HepG2 (cell line): ENCODE measurements around the gene FAM110A. TPM values are rescaled to one million over a fixed set of nuclear protein-coding genes. Genes with fewer than 3 reads are reported as not detected.
"Not testable (repeated sequence)": the region's sequence is repeated elsewhere in the genome, so short reads cannot be mapped to it uniquely, and the experiment has no call there.

Source experiments
- ATAC-seq: fragments of 200-7000 bp; cut with Tn5 transposase; 3 replicates; pipeline ENCODE4 v1.9.1; 2020; ENCODE audit warnings: mild to moderate bottlenecking, moderate library complexity
- BruUV-seq: library from RNA; stranded (reverse); fragments of 400-500 nt; replicated peaks from 2 replicates; lab custom pipeline; 2021; lab: Mats Ljungman, UMichigan
- CTCF ChIA-PET: fragments of 300-600 bp; formaldehyde crosslinking; extraction: SDS; loops from one replicate; lab custom pipeline; 2021; ENCODE audit warnings: low total read pairs, inconsistent platforms, low intra/inter-chr PET ratio; lab: Yijun Ruan, JAX
- POLR2A ChIA-PET: fragments of 350-600 bp; sonication (Branson Sonifier 250); formaldehyde crosslinking; loops from one replicate; lab custom pipeline; 2020; ENCODE audit warnings: antibody characterized with exemption, inconsistent platforms; lab: Yijun Ruan, JAX
- DNase-seq: peaks from one replicate; pipeline ENCODE4 v3.0.0-alpha.2; 2015; ENCODE audit warnings: low spot score
- FAIRE-seq: peaks from 3 replicates; lab custom pipeline; 2011; peaks lifted over from hg19 to GRCh38; lab: Jason Lieb, UNC
- H2AFZ ChIP-seq: one replicate; pipeline ENCODE4 v1.6.1; 2011; ENCODE audit warnings: low read length, inconsistent platforms
- H3K27ac ChIP-seq: fragments of 300-600 bp; 3 replicates; pipeline ENCODE4 v1.8.0; 2011; ENCODE audit warnings: mixed run types, mild to moderate bottlenecking, mixed read lengths, low read length, inconsistent platforms; ENCODE audit not compliant: insufficient read depth; ENCODE audit errors: extremely low read length
- H3K27me3 ChIP-seq, 2 experiments: fragments of 200-600 bp in 1 of 2; 2 replicates in 1 of 2; 3 replicates in 1 of 2; pipeline versions ENCODE4 v1.6.0 to v1.8.0; 2011; ENCODE audit warnings: low read length in 2 of 2, mild to moderate bottlenecking in 2 of 2, moderate library complexity in 2 of 2, inconsistent platforms in 1 of 2; ENCODE audit not compliant: insufficient read depth in 2 of 2, control insufficient read depth in 1 of 2
- H3K36me3 ChIP-seq, 2 experiments: fragments of 200-600 bp in 1 of 2; replicated peaks in 1 of 2; 2 replicates in 1 of 2; 3 replicates in 1 of 2; pipeline versions ENCODE4 v1.5.1 to v1.8.0; 2011; ENCODE audit warnings: low read length in 2 of 2, inconsistent platforms in 1 of 2; ENCODE audit not compliant: insufficient read depth in 2 of 2, control insufficient read depth in 1 of 2
- H3K4me1 ChIP-seq: 2 replicates; pipeline ENCODE4 v1.5.1; 2012; ENCODE audit warnings: low read length, inconsistent platforms; ENCODE audit not compliant: insufficient read depth
- H3K4me2 ChIP-seq: 2 replicates; pipeline ENCODE4 v1.6.0; 2011; ENCODE audit warnings: low read depth, low read length, inconsistent platforms
- H3K4me3 ChIP-seq, 3 experiments: fragments of 200-600 bp in 1 of 3; sonication (generic), shearing (Covaris generic) in 1 of 3; replicated peaks in 1 of 3; 2 replicates each; pipeline ENCODE4 v1.5.1; 2011 to 2016; ENCODE audit warnings: low read length in 3 of 3, inconsistent platforms in 2 of 3, low read depth in 2 of 3, mild to moderate bottlenecking in 2 of 3, control low read depth in 1 of 3, mixed read lengths in 1 of 3; ENCODE audit not compliant: insufficient read depth in 1 of 3
- H3K79me2 ChIP-seq: one replicate; pipeline ENCODE4 v1.6.1; 2011; ENCODE audit warnings: low read length, inconsistent platforms; ENCODE audit not compliant: insufficient read depth
- H3K9ac ChIP-seq: 2 replicates; pipeline ENCODE4 v1.6.0; 2011; ENCODE audit warnings: mild to moderate bottlenecking, low read depth, low read length, inconsistent platforms; ENCODE audit not compliant: insufficient read depth
- H3K9me3 ChIP-seq: 2 replicates; pipeline ENCODE4 v1.5.1; 2012; ENCODE audit warnings: mild to moderate bottlenecking, low read length
- H4K20me1 ChIP-seq: 2 replicates; pipeline ENCODE4 v1.6.0; 2011; ENCODE audit warnings: inconsistent platforms, mild to moderate bottlenecking, low read length, moderate library complexity; ENCODE audit not compliant: insufficient read depth
- HOXA7 ChIP-seq: sonication (generic); formaldehyde crosslinking; IDR thresholded peaks from 2 replicates; pipeline ENCODE4 v1.8.1; 2022; ENCODE audit warnings: mild to moderate bottlenecking, missing genetic modification reagents, moderate library complexity
- PAF1 ChIP-seq: IDR thresholded peaks from 2 replicates; pipeline ENCODE4 v1.6.1; 2016; ENCODE audit warnings: missing genetic modification reagents, missing compliant biosample characterization
- RXRA ChIP-seq: sonication (generic); formaldehyde crosslinking; IDR thresholded peaks from 2 replicates; pipeline ENCODE4 v1.5.1; 2020; ENCODE audit warnings: missing genetic modification reagents
- SMARCE1 ChIP-seq: fragments of 450-650 bp; IDR thresholded peaks from 2 replicates; pipeline ENCODE4 v1.6.1; 2017; ENCODE audit warnings: borderline replicate concordance
- SP4 ChIP-seq: sonication (generic); formaldehyde crosslinking; IDR thresholded peaks from 2 replicates; pipeline ENCODE4 v1.8.1; 2023; ENCODE audit warnings: mild to moderate bottlenecking, missing genetic modification reagents
- STAG1 ChIP-seq: sonication (generic); formaldehyde crosslinking; IDR thresholded peaks from 2 replicates; pipeline ENCODE4 v1.4.0; 2020; ENCODE audit warnings: missing genetic modification reagents
- ZBTB49 ChIP-seq: sonication (generic); formaldehyde crosslinking; IDR thresholded peaks from 2 replicates; pipeline ENCODE4 v1.4.0; 2020; ENCODE audit warnings: missing genetic modification reagents, borderline replicate concordance
- ZNF101 ChIP-seq: sonication (generic); formaldehyde crosslinking; IDR thresholded peaks from 2 replicates; pipeline ENCODE4 v1.4.0; 2020; ENCODE audit warnings: mild to moderate bottlenecking, low read depth, missing genetic modification reagents, borderline replicate concordance
- ZNF335 ChIP-seq: sonication (generic); formaldehyde crosslinking; IDR thresholded peaks from 2 replicates; pipeline ENCODE4 v1.4.0; 2020; ENCODE audit warnings: missing genetic modification reagents
- ZNF33B ChIP-seq: sonication (generic); formaldehyde crosslinking; IDR thresholded peaks from 2 replicates; pipeline ENCODE4 v1.5.1; 2020; ENCODE audit warnings: mild to moderate bottlenecking, missing genetic modification reagents
- ZNF547 ChIP-seq: sonication (generic); formaldehyde crosslinking; IDR thresholded peaks from 2 replicates; pipeline ENCODE4 v1.5.1; 2020; ENCODE audit warnings: mild to moderate bottlenecking, missing genetic modification reagents
- ZNF577 ChIP-seq: sonication (generic); formaldehyde crosslinking; IDR thresholded peaks from 2 replicates; pipeline ENCODE4 v1.4.0; 2020; ENCODE audit warnings: mild to moderate bottlenecking, low read depth, missing genetic modification reagents, borderline replicate concordance
- ZNF746 ChIP-seq: sonication (generic); formaldehyde crosslinking; IDR thresholded peaks from 2 replicates; pipeline ENCODE4 v1.8.0; 2022; ENCODE audit warnings: mild to moderate bottlenecking, missing genetic modification reagents
- ZNF788 ChIP-seq: sonication (generic); formaldehyde crosslinking; IDR thresholded peaks from 2 replicates; pipeline ENCODE4 v1.5.0; 2020; ENCODE audit warnings: mild to moderate bottlenecking, missing genetic modification reagents, borderline replicate concordance
- ZUFSP ChIP-seq: sonication (generic); formaldehyde crosslinking; IDR thresholded peaks from 2 replicates; pipeline ENCODE4 v1.9.0; 2021; ENCODE audit warnings: missing genetic modification reagents, mild to moderate bottlenecking, borderline replicate concordance
- WGBS: methylation state at CpG from one replicate; pipeline ENCODE4 v1.1.6; 2017; ENCODE audit warnings: low lambda C conversion rate; 5-methylcytosine and 5-hydroxymethylcytosine counted together
- in situ Hi-C: cut with HindIII; loops from 2 replicates; pipeline ENCODE4 v1.10.0; 2017; ENCODE audit warnings: low pct_unique_long_range_greater_than_20kb; ENCODE audit not compliant: extremely low pct_ligation_motif_present
- intact Hi-C: fragments of 100-400 bp; cut with micrococcal nuclease; formaldehyde crosslinking; loops from one replicate; pipeline ENCODE4 v1.10.0; 2022; ENCODE audit not compliant: unreplicated experiment
- polyA plus RNA-seq, 8 experiments: library from polyadenylated mRNA; depleted of rRNA in 3 of 8; stranded (reverse) in 7 of 8; unstranded in 1 of 8; fragments of >200 nt; fragmentation: Illumina TruSeq in 4 of 8; extraction: Trizol in 4 of 8; gene quantifications; 2 replicates each; pipeline versions ENCODE4 v1.2.1 to v1.2.3, GENCODE V29; 2011 to 2016; ENCODE audit warnings: low read depth in 4 of 8, missing spikeins in 1 of 8, mixed read lengths in 1 of 8; ENCODE audit not compliant: insufficient read depth in 1 of 8
- total RNA-seq, 5 experiments: library from RNA; depleted of rRNA; stranded (reverse); fragments of >200 nt; fragmentation: Illumina TruSeq; extraction: Trizol; gene quantifications; 2 replicates each; pipeline ENCODE4 v1.2.3, GENCODE V29; 2016; ENCODE audit warnings: low read depth in 1 of 5

The FAM110A gene
- total and polyA plus RNA-seq, 2 of the 13 experiments (the other 11 are each of a cell fraction or from before 2014, with no cell fraction given), result 1.9 TPM

- TF ChIP-seq ZNF335 (CRISPR knock-in tag) (no peak), SP4 (CRISPR knock-in tag) (no peak), ZNF788 (CRISPR knock-in tag) (no peak), ZUFSP (CRISPR knock-in tag) (no peak), ZBTB49 (no peak), HOXA7 (CRISPR knock-in tag) (no peak), STAG1 (no peak), ZNF101 (CRISPR knock-in tag) (no peak), SMARCE1 (no peak), ZNF547 (CRISPR knock-in tag) (no peak), ZNF746 (CRISPR knock-in tag) (no peak), PAF1 (no peak), ZNF33B (no peak), ZNF577 (no peak), RXRA (CRISPR knock-in tag) (no peak)
- POLR2A ChIA-PET, result no interaction called here
These were observed 14.7 kb downstream of the FAM110A start for GRCh38 chr20:848193-848592.

GRCh38 chr20:848731-849130 is 15.2 kb downstream of the FAM110A start:
- H3K27me3 ChIP-seq, H3K4me3 ChIP-seq, in situ Hi-C loops, H4K20me1 ChIP-seq, H3K4me2 ChIP-seq, H3K4me1 ChIP-seq, POLR2A ChIA-PET, H3K9me3 ChIP-seq, H3K9ac ChIP-seq, H3K79me2 ChIP-seq, FAIRE-seq, ATAC-seq, intact Hi-C loops, DNase-seq, BruUV-seq, H3K27ac ChIP-seq, CTCF ChIA-PET, H3K36me3 ChIP-seq, H2AFZ ChIP-seq: not testable (repeated sequence)
- WGBS, result 46% methylated on average over 8 of the region's 8 CpGs

More at GRCh38 chr20:848193-848592, 14.7 kb downstream of the FAM110A start:
- Histone ChIP-seq H2AFZ (no peak overlapping the region), H3K9me3 (no peaks in the 10 kb centered on the region), H4K20me1 (no peaks in the 10 kb centered on the region), H3K4me1 (no peaks in the 10 kb centered on the region; the same call in 1 of the 2 replicates), H3K27ac (no peak overlapping the region), H3K36me3 (no peaks in the 10 kb centered on the region), H3K4me2 (no peak overlapping the region), H3K79me2 (no peaks in the 10 kb centered on the region), H3K4me3 (no peak overlapping the region), H3K9ac (no peak overlapping the region), H3K27me3 (no peaks in the 10 kb centered on the region; a peak in 1 of 5 replicates)
- in situ Hi-C loops (no loop called here), intact Hi-C loops (no loop called here)
- ATAC-seq (no peak), DNase-seq (no peak), FAIRE-seq (no peak)
- WGBS, result 28% methylated on average over 4 of the region's 5 CpGs
- CTCF ChIA-PET, result no interaction called here
- BruUV-seq, result no TSS peak
